Prostate gland (tissue), 2 donors: Measurements from ENCODE around the gene LRRC31. TPM values are rescaled to one million over a fixed set of nuclear protein-coding genes. Genes with fewer than 3 reads are reported as not detected.

ENCODE experiments used
- DNase-seq: peaks from one replicate; pipeline ENCODE4 v3.0.0-alpha.2; 2019; ENCODE audit warnings: low spot score
- H3K27ac ChIP-seq, 2 donors: fragments of 200-600 bp; sonication (generic); 2 replicates each; pipeline ENCODE4 v1.5.1; 2017 to 2019
- H3K27me3 ChIP-seq: fragments of 200-600 bp; sonication (generic); replicated peaks from 2 replicates; pipeline ENCODE4 v1.5.1; 2019; ENCODE audit not compliant: insufficient read depth
- H3K36me3 ChIP-seq, 2 donors: fragments of 200-600 bp; sonication (generic); 1 replicate in 1 of 2; 2 replicates in 1 of 2; pipeline versions ENCODE4 v1.5.1 to v1.8.1; 2017 to 2019
- H3K4me1 ChIP-seq: fragments of 200-600 bp; sonication (generic); replicated peaks from 2 replicates; pipeline ENCODE4 v1.5.1; 2019
- H3K4me3 ChIP-seq, 2 donors: fragments of 200-600 bp; sonication (generic); 2 replicates each; pipeline ENCODE4 v1.5.1; 2017 to 2019
- H3K9me3 ChIP-seq: fragments of 200-600 bp; sonication (generic); 2 replicates; pipeline ENCODE4 v1.5.1; 2017
- POLR2A ChIP-seq: fragments of 450-650 bp; IDR thresholded peaks from one replicate; pipeline ENCODE4 v1.6.1; 2016; ENCODE audit warnings: antibody characterized with exemption, mild to moderate bottlenecking
- POLR2AphosphoS5 ChIP-seq: sonication (generic); formaldehyde crosslinking; IDR thresholded peaks from one replicate; pipeline ENCODE4 v1.6.1; 2017; ENCODE audit warnings: antibody characterized with exemption
- WGBS: methylation state at CpG from one replicate; pipeline ENCODE4 v1.1.5; 2018; 5-methylcytosine and 5-hydroxymethylcytosine counted together
- intact Hi-C: fragments of 100-400 bp; cut with DNase I; formaldehyde crosslinking; loops from one replicate; pipeline ENCODE4 v1.14.2; 2022
- total RNA-seq, 2 donors: library from RNA; depleted of rRNA; stranded (reverse); fragments of >200 nt; gene quantifications; one replicate each; pipeline ENCODE4 v1.1.0, GENCODE V29; 2016
- TF ChIP-seq, protein P1 (sequence below), 4 experiments: fragments of 200-600 bp in 2 of 4; fragments of 450-650 bp in 2 of 4; sonication (generic) in 2 of 4; IDR thresholded peaks; 1 replicate in 3 of 4; 2 replicates in 1 of 4; pipeline ENCODE4 v1.5.1; 2016 to 2019; ENCODE audit warnings: antibody characterized with exemption in 4 of 4, mild to moderate bottlenecking in 2 of 4, moderate library complexity in 2 of 4

Gene LRRC31
- total RNA-seq, 2 donors from 2014 or later, result 0.91 to 1.1 TPM

DNA sequence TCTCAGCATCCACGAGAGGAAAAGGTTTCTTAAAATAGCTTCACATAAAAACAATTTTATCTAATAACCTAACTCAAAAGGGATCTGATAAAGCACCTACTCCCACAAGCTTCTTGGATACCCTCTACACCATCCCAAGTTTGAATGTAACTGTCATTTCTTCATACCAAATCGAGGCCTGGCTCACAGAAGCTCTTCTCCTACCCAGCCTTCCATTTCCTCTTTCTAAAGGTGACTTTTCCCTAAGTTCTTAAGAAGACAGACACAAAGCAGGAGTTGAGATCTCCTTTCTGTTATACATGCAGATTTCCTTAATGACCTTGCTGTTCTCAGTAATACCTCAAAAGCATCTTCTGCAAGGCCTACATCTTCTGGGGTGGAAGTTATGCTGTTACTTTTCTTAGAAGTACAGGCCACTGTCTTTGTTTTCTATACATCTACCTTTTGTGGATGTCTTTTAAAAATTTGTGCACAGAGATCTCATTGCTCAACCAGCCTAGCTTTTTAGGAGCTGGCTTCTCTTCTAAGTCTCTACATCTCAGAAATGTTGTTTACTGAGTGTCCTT is 60.4 kb downstream of the LRRC31 start:
- intact Hi-C loops, result no loop called here
- no peak overlapping the region for H3K27ac ChIP-seq
- 47% methylated on average over 2 of the region's 2 CpGs for WGBS
- TF ChIP-seq POLR2A (no peak), POLR2AphosphoS5 (no peak)
- TF ChIP-seq, protein P1, sequence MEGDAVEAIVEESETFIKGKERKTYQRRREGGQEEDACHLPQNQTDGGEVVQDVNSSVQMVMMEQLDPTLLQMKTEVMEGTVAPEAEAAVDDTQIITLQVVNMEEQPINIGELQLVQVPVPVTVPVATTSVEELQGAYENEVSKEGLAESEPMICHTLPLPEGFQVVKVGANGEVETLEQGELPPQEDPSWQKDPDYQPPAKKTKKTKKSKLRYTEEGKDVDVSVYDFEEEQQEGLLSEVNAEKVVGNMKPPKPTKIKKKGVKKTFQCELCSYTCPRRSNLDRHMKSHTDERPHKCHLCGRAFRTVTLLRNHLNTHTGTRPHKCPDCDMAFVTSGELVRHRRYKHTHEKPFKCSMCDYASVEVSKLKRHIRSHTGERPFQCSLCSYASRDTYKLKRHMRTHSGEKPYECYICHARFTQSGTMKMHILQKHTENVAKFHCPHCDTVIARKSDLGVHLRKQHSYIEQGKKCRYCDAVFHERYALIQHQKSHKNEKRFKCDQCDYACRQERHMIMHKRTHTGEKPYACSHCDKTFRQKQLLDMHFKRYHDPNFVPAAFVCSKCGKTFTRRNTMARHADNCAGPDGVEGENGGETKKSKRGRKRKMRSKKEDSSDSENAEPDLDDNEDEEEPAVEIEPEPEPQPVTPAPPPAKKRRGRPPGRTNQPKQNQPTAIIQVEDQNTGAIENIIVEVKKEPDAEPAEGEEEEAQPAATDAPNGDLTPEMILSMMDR (IDR thresholded peaks at IDR 0.05), result no peak
- H3K36me3 ChIP-seq, result no peaks in the 10 kb centered on the region
- no peak overlapping the region for H3K4me3 ChIP-seq
- no peak for DNase-seq
- H3K27me3 ChIP-seq, result no peaks in the 10 kb centered on the region
- H3K4me1 ChIP-seq, result no peaks in the 10 kb centered on the region
- H3K9me3 ChIP-seq, result no peaks in the 10 kb centered on the region

DNA sequence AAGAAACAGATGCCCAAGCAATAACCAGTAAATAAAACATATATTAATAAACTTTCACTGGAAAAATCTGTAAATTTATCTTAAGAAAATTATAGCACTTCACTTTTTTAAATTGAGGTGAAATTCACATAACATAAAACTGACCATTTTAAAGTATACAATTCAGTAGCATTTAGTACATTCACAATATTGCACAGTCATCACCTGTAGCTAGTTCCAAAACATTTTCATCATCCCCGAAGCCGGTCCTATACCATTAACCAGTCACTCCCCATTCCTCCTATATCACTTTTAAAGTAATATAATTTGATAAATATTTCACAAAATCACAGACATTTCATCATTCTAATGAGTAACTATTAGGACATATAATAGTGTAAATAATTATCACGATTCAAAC is 65.1 kb downstream of the LRRC31 start:
- WGBS, result 94% methylated on average over 3 of the region's 3 CpGs
- H3K9me3 ChIP-seq, result no peaks in the 10 kb centered on the region
- intact Hi-C loops, result no loop called here
- DNase-seq, result no peak
- H3K36me3 ChIP-seq, result no peaks in the 10 kb centered on the region
- no peaks in the 10 kb centered on the region for H3K27me3 ChIP-seq
- H3K27ac ChIP-seq, result no peak overlapping the region
- TF ChIP-seq POLR2AphosphoS5 (no peak), POLR2A (no peak)
- TF ChIP-seq, protein P1 (IDR thresholded peaks at IDR 0.05), result no peak
- H3K4me1 ChIP-seq, result no peaks in the 10 kb centered on the region
- H3K4me3 ChIP-seq, result no peak overlapping the region

DNA sequence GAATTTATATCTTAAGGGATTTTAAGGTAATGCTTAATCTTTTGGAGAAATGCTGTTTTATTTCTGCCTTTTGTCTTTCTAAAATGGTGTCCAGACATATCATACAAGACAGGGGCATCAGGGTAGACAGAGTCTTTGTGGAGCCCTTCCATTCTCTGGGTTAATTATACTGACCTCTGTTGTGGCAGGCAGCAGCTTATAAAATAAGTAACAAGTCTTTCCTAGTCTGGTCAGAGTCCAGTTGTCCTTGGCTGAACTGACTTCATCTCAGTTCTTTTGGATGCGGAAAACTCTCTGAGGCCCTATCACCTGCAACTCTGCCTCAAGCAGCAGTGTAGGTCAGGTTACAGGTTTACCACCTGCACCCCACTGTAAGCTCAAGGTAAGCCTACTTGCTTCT is 77.4 kb downstream of the LRRC31 start:
- no peaks in the 10 kb centered on the region for H3K4me1 ChIP-seq
- intact Hi-C loops, result no loop called here
- no peaks in the 10 kb centered on the region for H3K9me3 ChIP-seq
- no peak for DNase-seq
- no peak for TF ChIP-seq POLR2A
- no peak for TF ChIP-seq POLR2AphosphoS5
- TF ChIP-seq, protein P1 (IDR thresholded peaks at IDR 0.05), result no peak
- H3K27me3 ChIP-seq, result no peaks in the 10 kb centered on the region
- no peak overlapping the region for H3K27ac ChIP-seq
- no peaks in the 10 kb centered on the region for H3K36me3 ChIP-seq
- 100% methylated on average over 1 of the region's 1 CpG for WGBS
- no peak overlapping the region for H3K4me3 ChIP-seq

DNA sequence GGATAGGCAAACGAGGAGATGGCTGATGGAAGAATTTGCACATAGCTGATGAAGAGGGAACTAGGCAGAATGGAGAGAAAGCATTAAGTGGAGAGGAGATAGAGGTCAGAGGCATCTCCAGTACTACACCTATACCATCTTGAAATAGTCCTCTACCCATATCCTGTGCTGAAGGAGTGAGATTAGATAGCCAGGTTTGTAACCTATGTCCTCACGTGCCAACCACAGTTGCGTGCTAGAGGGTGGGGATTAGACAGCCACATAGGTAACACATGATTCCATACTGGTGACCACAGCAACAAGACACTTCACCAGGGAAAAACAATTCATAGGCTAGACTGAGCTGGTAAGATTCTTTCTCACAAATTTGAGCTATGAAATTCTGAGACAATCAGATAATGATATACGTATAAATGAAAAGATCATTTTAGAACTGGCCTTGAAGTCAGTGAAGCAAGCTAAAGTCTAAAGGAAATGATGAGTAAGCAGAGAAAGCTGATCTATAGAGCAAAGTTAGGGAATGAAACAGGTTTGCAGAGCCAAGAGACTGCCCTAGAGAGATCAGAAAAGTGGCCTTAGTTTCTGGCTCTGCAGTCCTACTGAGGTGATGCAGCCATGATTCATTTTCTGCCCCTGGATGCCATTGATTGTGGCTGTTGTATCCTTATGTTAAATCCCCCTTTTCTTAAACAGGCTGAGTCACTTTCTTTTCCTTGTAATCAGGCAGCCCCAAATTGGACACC is 78.9 kb downstream of the LRRC31 start:
- Histone ChIP-seq H3K4me1 (no peaks in the 10 kb centered on the region), H3K27ac (no peak overlapping the region), H3K9me3 (no peaks in the 10 kb centered on the region), H3K27me3 (no peaks in the 10 kb centered on the region), H3K36me3 (peaks cover 0 to 6% of the 10 kb centered on the region in 2 donors), H3K4me3 (no peak overlapping the region)
- WGBS, result 90% methylated on average over 4 of the region's 4 CpGs
- intact Hi-C loops, result no loop called here
- TF ChIP-seq POLR2AphosphoS5 (no peak), POLR2A (no peak)
- TF ChIP-seq, protein P1 (IDR thresholded peaks at IDR 0.05), result no peak
- DNase-seq, result no peak

DNA sequence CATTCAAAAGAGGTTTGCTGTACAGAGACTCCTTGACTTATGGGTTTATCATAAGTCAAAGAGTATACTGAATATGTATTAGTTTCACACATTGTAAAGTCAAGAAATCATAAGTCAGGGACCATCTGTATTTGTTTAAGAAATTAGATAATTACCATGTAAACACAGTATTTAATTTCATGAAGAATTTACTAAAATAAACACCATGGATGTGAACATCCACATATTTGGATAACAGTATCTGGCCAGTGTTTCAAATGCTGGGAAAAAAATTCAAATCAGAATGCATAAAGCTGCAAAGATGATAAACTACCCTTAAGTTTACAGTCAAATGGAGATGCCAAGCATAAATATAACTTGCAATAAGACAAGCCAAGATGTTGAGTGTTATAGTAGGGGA is 79.5 kb downstream of the LRRC31 start:
- Histone ChIP-seq H3K9me3 (no peaks in the 10 kb centered on the region), H3K27me3 (no peaks in the 10 kb centered on the region), H3K4me3 (no peak overlapping the region), H3K27ac (no peak overlapping the region), H3K4me1 (no peaks in the 10 kb centered on the region), H3K36me3 (peaks cover 0 to 7% of the 10 kb centered on the region in 2 donors)
- DNase-seq, result no peak
- intact Hi-C loops, result no loop called here
- TF ChIP-seq POLR2AphosphoS5 (no peak), POLR2A (no peak)
- TF ChIP-seq, protein P1 (IDR thresholded peaks at IDR 0.05), result no peak
